RWPE1 (cell line): ENCODE data around the gene COX6A1.
A peak's percentile ranks its signal among the peaks of the same experiment; 100 is the strongest.

Experiments used
- CTCF ChIA-PET: fragments of 350-600 bp; sonication (Branson Sonifier 250); formaldehyde crosslinking; extraction: SDS; loops from one replicate; lab custom pipeline; 2021; lab: Yijun Ruan, JAX
- POLR2A ChIA-PET: fragments of 400-600 bp; formaldehyde crosslinking; extraction: SDS; loops from one replicate; lab custom pipeline; 2020; ENCODE audit warnings: antibody characterized with exemption; ENCODE audit not compliant: low non-redundant PET; lab: Yijun Ruan, JAX
- DNase-seq: peaks from one replicate; pipeline ENCODE4 v3.0.0; 2012; ENCODE audit warnings: low spot score
- H3K27ac ChIP-seq: fragments of 450-650 bp; 2 replicates; pipeline ENCODE4 v1.5.1; 2017
- TF ChIP-seq, protein P1 (sequence below): fragments of 450-650 bp; conservative IDR thresholded peaks from 2 replicates; pipeline ENCODE4 v1.5.1; 2017; ENCODE audit warnings: low read depth, mild to moderate bottlenecking

COX6A1 gene

DNA sequence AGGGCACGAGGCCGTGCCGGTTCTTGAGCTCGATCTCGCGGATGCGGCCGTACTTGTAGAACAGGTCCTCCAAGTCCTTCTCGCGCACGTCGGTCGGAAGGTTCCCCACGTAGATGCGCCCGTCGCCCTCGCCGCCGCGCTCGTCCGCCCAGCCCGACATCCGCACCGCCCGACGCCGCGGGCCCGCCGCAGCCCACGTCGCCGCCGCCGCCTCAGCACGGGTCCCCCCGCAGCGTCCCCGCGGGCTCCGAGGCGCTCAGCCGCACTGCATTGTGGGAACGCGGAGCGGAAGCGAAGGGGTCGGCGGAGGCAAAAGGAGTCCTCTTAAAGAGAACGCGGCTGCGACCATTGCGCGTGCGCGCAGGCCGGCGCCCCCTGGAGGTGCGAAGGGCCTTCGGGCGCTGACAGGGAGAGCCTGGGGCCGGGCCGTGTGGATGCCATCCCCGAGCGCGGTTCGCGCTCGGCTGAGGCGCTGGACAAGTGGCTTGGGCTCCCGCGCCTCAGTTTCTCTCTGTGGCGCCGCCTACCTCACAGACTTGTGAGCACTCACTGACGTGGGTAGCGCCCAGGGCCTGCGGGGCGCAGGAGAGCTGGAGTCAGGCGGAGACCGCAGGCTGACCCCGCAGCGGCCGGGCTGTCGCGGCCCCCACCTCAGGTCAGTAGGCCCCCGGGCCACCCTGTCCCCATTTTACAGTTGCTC is 31.7 kb downstream of the COX6A1 start, which contains the start of gene SRSF9:
SRSF9 (minus strand) TSS at position 299 of the 700 bp plus-strand sequence; CDS start at position 160, 139 bp downstream.
- TF ChIP-seq, protein P1, sequence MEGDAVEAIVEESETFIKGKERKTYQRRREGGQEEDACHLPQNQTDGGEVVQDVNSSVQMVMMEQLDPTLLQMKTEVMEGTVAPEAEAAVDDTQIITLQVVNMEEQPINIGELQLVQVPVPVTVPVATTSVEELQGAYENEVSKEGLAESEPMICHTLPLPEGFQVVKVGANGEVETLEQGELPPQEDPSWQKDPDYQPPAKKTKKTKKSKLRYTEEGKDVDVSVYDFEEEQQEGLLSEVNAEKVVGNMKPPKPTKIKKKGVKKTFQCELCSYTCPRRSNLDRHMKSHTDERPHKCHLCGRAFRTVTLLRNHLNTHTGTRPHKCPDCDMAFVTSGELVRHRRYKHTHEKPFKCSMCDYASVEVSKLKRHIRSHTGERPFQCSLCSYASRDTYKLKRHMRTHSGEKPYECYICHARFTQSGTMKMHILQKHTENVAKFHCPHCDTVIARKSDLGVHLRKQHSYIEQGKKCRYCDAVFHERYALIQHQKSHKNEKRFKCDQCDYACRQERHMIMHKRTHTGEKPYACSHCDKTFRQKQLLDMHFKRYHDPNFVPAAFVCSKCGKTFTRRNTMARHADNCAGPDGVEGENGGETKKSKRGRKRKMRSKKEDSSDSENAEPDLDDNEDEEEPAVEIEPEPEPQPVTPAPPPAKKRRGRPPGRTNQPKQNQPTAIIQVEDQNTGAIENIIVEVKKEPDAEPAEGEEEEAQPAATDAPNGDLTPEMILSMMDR, result peak; percentile 88
- DNase-seq, result peak; percentile 98
- POLR2A ChIA-PET, result interaction anchor here (0.5 kb wide), 1 partner anchor 14 kb away, joined by 3 read pairs; no protein-coding TSS in a partner anchor
- H3K27ac ChIP-seq, result peak within 1 kb of the TSS; percentile 87
- CTCF ChIA-PET, result interaction anchor here (0.6 to 1.6 kb wide), 7 partner anchors 10 to 81 kb away, joined by 3 to 4 read pairs (median 3); no protein-coding TSS in a partner anchor

DNA sequence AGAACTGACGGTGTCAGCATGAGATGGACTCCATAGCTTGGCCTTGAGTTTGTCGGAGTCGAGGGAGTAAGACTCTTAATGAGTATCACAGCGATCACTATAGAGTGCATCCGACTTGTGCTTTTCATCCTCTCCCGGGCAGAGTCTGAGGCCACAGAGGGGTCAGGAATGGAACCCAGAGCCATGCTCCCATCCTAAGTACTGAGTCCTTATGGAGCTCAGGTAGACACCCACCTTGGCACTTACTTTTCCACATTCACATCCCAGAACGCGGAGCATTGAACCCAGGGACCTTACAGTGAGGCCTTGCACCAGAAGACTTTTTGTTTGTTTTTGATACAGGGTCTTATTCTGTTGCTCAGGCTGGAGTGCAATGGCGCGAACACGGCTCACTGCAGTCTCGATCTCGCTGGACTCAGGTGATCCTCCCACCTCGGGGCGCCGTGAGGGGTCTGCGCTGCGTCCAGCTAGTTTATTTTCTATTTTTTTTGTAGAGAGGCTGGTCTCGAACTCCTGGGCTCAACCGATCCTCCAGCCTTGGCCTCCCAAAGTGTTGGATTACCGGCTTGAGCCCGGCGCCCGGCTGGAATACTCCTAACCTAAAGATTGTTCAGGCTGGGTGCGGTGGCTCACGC is 32.4 kb downstream of the COX6A1 start:
- H3K27ac ChIP-seq, result peak overlapping the region; percentile 87
- POLR2A ChIA-PET, result interaction anchor here (0.5 kb wide), 1 partner anchor 13 kb away, joined by 3 read pairs; no protein-coding TSS in a partner anchor
- peak; percentile 20 for DNase-seq

DNA sequence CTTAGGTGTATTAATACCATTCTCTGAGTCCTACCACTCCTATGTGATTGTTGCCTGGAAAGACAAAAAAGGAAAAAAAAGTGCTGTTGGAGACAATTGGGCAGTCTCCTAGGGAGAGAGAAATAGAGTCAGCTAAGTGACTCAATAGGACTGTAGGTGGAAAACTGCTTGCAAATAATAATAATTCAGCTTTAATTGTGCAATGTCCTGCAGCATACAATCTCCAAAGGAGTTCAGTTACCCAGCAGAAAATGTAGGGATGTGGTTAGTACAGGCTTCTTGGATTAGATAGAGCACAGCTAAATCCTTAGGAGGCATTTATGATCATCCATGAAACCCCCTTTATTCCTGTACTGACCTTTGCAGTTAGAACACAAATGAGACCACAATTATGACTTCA is 34.6 kb downstream of the COX6A1 start:
- POLR2A ChIA-PET, result interaction anchor here (0.6 kb wide), 1 partner anchor 79 kb away, joined by 3 read pairs; no protein-coding TSS in a partner anchor
- no peak overlapping the region for H3K27ac ChIP-seq
- TF ChIP-seq, protein P1, result no peak
- no peak for DNase-seq
- CTCF ChIA-PET, result no interaction called here

More for the DNA sequence above, 32.4 kb downstream of the COX6A1 start:
- CTCF ChIA-PET, result interaction anchor here (0.6 to 1.6 kb wide), 8 partner anchors 9 to 80 kb away, joined by 3 to 5 read pairs (median 3); no protein-coding TSS in a partner anchor
- TF ChIP-seq, protein P1, result no peak

DNA sequence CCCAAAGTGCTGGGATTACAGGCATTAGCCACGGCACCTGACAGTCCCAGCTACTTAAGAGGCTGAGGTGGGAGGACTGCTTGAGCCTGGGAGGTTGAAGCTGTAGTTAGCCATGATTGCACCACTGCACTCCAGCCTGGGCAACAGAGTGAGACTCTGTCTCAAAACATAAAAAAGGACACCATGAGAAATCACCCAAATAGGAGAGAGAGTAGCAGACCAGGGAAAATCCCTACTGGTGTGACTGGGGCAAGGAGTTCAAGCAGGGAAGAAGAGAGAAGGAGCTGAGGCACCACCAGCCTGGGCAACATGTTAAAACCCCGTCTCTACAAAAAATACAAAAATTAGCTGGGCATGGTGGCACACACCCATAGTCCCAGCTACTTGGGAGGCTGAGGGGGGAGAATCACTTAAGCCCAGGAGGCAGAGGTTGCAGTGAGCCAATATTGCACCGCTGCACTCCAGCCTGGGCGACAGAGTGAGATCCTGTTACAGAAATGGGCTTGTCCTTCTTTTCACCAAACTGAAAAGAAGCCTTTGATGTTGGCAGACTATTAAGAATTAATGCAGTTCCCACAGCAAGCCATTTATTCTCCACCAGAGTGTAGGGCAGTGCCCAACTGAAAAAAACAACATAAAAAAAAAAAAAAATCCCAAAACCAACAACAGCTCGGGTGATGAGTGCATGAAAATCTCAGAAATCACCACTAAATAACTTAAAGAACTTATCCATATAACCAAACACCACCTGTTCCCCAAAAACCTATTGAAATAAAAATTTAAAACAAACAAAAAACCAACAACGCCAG is 36.1 kb downstream of the COX6A1 start:
- TF ChIP-seq, protein P1, result no peak
- no peak for DNase-seq
- ChIA-PET CTCF (interaction anchor here (0.7 kb wide), 1 partner anchor 974 kb away, joined by 3 read pairs; no protein-coding TSS in a partner anchor), POLR2A (interaction anchor here (0.9 kb wide), 1 partner anchor 22 kb away, joined by 3 read pairs; the partner anchor contains the start of gene DYNLL1)
- H3K27ac ChIP-seq, result peak overlapping the region; percentile 56

DNA sequence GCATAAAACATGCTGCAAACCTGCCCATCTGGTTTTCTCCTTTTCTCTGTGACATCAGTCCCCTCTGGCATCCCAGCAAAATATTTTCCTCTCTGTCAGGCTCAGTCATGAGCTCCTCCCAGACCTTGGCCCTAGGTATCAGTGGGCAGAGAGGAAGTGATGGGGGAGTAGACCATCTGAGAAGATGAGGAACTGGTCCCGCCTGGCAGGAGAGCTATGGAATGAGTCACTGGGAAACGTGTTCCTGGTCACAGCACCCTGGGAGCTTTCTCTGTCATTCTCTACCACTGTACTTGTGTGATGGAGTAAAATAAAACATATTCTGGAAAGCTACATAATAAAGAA is 36.7 kb downstream of the COX6A1 start:
- ChIA-PET CTCF (interaction anchor here (0.5 to 0.6 kb wide), 2 partner anchors 56 to 560 kb away, joined by 3 to 4 read pairs; no protein-coding TSS in a partner anchor), POLR2A (interaction anchor here (0.7 to 0.9 kb wide), 2 partner anchors 22 to 37 kb away, joined by 3 read pairs; partner anchors contain the start of genes COX6A1 and DYNLL1)
- peak overlapping the region; percentile 56 for H3K27ac ChIP-seq
- TF ChIP-seq, protein P1, result no peak
- DNase-seq, result peak; percentile 84
